ENCODE measurements around the gene FAAP24. TPM values are rescaled to one million over a fixed set of nuclear protein-coding genes. Genes with fewer than 3 reads are reported as not detected.
"Not testable (repeated sequence)": the region's sequence is repeated elsewhere in the genome, so short reads cannot be mapped to it uniquely, and the experiment has no call there.

Gene FAAP24
- total RNA-seq: 2.9 and 3.5 TPM in 2 replicates

DNA sequence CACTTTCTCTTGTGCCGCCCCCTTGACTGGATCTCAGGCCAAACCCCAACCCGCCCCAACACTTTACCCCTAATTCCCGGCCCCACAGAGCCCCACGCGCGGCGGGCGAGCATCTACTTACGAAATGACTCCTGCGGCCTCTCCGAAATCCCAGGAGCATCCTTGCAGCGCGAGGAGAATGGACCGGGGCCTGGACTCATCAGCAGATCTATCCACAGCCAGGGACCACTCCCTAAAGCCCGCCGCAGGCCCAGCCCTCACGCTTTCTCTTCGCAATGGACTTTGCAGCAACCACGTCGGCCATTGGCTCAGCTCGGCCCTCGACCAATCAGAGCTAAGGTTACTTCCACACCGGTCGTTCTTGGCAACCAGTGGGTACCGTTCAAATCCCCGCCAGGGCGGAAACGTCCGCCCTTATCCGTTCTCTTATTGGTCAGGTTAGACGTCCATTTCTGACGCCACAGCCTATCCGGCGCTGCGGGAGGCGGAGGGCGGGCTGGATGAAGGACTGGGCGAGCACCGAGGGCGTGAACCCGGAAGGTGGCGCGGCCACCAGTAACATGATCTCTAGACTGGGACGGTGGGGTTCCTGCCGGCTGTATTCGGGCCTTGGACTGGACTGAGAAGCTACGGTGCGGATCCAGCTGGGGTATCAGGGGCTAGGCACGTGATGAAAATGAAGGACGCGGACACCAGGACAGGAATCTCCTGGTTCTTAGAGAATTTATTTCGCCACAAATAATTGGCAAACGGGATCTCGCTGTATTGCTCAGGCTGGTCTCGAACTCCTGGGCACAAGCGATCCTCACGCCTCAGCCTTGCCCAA is at the start of gene FAAP24, which contains the start of gene CEP89:
Gene FAAP24, plus strand, starts transcription at position 528 of the 826 bp plus-strand sequence. CDS start 955 bp downstream, outside the sequence.
Gene CEP89, minus strand, starts transcription at position 244 of the 826 bp plus-strand sequence. Its CDS starts 84 bp downstream, at position 160.
- peak; percentile 97 for DNase-seq (ENCODE audit: low read depth, low spot score)

DNA sequence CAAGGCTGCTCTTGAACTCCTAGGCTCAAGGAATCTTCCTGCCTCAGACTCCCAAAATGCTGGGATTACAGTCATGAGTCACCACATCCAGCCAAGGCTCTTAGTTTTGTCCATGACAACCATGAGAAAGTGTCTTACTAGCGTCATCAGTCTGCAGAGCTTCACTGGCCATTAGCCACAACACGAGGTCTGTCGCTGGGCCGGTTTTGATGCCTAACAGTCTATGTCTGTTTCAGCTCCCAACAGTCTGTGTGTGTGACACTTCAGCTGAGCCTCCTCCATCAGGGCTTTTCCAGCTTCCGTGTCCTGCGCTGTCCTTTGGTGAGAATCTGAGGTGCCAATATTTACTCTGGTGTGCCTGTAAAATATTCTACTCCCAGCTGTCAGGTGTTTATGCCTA is 47.8 kb upstream of the FAAP24 start:
- no peak for DNase-seq (ENCODE audit: low read depth, low spot score)

DNA sequence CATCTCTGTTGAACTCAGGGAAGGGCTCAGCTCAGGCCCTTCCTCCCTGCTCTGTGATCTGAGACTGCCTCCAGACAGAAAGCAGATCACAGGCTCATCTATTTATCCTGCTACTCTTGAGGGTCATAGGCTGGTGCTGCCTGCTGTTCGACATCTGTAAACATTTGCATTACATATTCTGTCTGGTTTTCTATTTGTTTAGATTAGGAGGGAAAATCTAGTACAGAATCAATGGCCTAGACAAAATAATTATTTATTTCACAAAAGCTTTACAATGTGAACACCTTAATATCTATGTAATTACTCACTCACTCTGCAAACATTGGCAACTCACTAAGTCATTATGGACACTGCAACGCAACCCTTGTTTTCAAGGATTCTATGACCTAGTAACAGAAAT is 43.2 kb upstream of the FAAP24 start:
- no peak for DNase-seq (ENCODE audit: low read depth, low spot score)

DNA sequence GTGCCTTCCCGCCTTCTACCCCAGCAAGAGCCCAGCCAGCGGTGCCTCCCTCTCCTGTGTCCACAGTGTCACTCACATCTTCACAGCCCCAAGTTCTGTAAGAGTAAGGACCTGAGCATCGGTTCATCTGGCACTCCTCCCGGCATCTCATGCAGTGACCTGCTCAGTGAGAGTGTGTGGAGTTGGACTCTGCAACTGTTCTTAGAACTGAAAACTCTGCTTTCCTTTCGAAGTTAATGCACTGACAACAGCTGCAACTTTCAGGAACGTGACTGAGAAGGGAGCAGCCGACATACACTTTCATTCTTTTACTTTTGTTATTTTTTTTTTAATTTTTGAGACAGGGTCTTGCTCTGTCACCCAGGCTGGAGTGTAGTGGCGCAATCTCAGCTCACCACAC is 41.5 kb upstream of the FAAP24 start:
- no peak for DNase-seq (ENCODE audit: low read depth, low spot score)

DNA sequence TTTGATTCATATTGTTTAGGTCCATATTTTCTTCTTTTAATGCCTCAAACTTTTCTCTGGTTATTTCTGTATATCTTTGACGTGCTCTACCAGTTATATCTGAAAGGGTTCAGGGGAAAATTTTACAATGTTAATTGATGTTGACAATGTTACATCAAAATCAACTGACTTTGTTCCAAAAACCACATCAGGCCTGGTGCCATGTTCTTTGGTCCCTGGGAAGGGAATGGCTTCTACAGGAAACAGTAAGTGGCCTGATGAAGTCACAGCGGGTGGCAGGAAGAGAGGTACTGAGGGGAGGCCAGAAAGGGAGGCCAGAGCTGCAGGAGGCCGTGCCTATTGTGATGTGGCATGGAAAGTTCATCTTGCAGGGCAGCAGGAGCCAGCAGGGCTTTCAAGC is 38.5 kb upstream of the FAAP24 start:
- no peak for DNase-seq (ENCODE audit: low read depth, low spot score)

GRCh38 chr19:32935629-32936028 is 36.4 kb upstream of the FAAP24 start:
- DNase-seq (ENCODE audit: low read depth, low spot score): no peak

DNA sequence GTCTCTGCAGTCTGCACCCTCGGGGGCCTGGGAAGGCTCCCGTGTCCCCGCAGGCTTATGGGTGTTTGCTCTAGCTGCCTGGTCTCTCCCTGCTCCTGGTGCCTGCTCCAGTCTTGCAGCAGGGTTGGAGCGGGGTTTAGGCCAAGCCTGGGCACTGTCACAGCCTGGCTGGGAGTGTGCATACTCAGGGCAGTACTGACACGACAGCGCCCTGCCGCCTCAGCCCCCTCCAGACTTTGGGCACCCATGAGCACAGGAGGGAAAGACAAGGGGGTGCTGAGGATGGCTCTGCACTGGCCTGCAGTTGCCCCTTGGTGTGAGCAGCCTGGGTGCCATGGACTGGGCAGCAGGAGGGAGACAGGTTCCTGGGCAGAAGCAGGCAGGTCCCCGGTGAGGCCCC is 36.0 kb upstream of the FAAP24 start:
- DNase-seq (ENCODE audit: low read depth, low spot score): no peak

DNA sequence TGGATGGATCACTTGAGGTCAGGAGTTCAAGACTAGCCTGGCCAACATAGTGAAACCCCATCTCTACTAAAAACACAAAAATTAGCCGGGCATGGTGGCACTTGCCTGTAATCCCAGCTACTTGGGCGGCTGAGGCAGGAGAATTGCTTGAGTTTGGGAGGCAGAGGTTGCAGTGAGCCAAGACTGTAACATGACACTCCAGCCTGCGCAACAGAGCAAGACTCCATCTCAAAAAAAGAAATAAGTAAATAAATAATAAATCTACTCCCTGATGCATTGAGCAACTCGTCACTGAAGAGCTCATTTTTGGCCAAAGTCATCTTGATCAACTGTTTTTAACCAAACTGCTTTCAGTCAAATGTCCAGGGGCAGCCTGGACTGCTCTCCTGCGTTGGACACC is 30.8 kb upstream of the FAAP24 start:
- not testable (repeated sequence) for DNase-seq (ENCODE audit: low read depth, low spot score)

DNA sequence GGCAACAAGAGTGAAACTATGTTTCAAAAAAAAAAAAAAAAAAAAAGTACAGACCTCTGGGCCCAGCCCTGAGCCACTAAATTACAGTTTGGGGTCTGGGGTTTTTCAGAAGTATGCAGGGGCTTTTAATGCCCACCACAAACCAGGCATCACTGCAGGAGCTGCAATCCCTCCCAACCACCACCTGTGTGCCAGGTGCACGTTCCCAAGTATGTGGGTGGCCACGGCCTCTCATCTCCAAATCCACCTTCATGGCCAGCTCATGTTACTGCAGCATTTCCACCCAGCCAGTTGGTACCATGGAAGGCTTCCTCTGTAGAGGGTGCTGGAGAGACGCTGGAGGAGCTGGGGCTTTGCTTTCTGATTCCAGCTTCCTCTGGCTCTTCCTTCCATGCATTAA is 26.8 kb upstream of the FAAP24 start:
- DNase-seq (ENCODE audit: low read depth, low spot score): no peak

DNA sequence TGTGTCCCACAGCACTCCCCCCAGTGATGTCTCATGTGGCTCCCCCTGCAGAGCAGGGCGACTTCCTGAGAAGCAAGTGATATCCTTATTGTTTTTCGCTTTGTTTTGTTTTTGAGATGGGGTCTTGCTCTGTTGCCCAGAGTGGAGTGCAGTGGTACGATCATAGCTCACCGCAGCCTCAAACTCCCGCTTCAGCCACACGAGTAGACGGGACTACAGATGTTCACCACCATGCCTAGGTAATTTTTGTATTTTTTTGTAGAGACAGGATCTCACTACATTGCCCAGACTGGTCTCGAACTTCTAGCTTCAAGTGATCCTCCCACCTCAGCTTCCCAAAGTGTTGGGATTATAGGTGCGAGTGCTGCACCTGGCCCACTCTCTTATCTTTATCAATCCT is 5.3 kb upstream of the FAAP24 start:
- DNase-seq (ENCODE audit: low read depth, low spot score): no peak

GRCh38 chr19:32969549-32969948 is 2.5 kb upstream of the FAAP24 start:
- no peak for DNase-seq (ENCODE audit: low read depth, low spot score)

- no peak for DNase-seq (ENCODE audit: low read depth, low spot score)
These were observed 938 bp upstream of the FAAP24 start for GRCh38 chr19:32971012-32971595.

GRCh38 chr19:32976223-32976805 is 4.3 kb downstream of the FAAP24 start:
- DNase-seq (ENCODE audit: low read depth, low spot score): peak; percentile 27

DNA sequence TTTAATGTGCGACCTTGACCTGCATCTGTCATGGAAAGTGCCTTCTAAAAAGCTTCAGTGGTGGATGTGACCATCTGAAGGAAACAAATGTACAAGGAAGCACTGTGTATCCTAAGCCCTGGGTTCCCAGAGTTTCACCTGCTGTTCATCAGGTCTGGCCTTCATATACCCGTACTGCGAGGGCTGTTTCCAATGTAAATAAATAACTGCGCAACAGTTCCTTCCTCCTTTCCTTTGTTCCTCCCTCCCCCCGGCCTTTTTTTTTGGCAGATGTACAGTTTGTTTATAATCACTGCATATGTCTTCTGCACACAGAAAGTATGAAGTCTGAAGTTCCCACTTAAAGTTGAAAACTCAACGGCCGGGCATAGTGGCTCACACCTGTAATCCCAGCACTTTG is 5.2 kb downstream of the FAAP24 start:
- peak; percentile 17 for DNase-seq (ENCODE audit: low read depth, low spot score)

DNA sequence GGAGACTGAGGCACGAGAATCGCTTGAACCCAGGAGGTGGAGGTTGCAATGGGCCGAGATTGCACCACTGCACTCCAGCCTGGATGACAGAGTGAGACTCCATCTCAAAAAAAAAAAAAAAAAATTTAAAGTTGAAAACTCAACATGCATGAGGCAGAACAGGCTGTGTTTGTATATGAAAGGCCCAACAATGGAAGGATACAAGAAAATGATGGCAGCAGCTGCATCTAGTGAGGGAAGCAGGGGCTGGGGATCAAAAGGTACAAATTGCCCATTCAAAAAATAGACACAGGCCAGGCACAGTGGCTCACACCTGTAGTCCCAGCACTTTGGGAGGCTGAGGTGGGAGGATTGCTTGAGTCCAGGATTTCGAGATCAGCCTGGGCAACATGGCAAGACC is 5.8 kb downstream of the FAAP24 start:
- not testable (repeated sequence) for DNase-seq (ENCODE audit: low read depth, low spot score)

GRCh38 chr19:32979807-32980206 is 7.8 kb downstream of the FAAP24 start:
- not testable (repeated sequence) for DNase-seq (ENCODE audit: low read depth, low spot score)

DNA sequence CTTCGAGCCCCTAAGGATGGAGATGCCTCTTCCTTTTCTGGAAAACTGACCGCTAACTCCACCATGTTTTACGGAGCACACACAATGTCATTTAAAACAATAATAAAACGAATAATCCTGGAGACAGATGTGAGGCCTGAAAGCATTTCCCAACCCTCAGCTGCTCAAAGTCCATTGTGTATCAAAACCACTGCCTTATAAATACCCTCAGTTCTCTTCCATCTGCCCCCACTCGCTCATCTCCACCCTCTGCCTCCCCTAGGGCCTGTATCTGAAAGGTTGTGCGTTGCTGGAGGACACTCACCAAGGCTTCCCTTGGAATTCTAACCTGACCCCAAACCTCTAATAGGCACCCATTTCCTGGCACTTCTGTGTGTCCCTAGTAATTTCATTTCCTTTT is 10.4 kb downstream of the FAAP24 start:
- DNase-seq (ENCODE audit: low read depth, low spot score): not testable (repeated sequence)

- DNase-seq (ENCODE audit: low read depth, low spot score): not testable (repeated sequence)
These were observed 16.2 kb downstream of the FAAP24 start for GRCh38 chr19:32988254-32988653.

DNA sequence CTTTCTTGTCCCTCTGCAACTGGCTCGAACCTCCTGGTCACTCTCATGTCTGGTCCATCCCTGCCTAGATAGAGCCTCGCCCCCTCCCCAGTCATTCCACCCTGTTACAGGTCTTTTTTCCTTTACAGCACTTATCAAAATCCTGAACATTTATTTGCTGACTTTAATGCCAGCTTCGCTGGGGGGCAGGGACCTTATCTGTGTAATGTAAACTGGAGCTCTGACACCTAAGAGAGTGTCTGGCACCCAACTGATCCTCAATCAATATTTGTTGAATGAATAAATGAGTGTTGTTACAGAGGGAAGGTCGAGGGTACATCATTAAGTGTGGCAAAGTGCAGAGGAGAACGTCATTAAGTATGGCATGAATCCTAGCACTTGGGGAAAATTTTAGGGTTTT is 16.7 kb downstream of the FAAP24 start:
- DNase-seq (ENCODE audit: low read depth, low spot score): no peak

DNA sequence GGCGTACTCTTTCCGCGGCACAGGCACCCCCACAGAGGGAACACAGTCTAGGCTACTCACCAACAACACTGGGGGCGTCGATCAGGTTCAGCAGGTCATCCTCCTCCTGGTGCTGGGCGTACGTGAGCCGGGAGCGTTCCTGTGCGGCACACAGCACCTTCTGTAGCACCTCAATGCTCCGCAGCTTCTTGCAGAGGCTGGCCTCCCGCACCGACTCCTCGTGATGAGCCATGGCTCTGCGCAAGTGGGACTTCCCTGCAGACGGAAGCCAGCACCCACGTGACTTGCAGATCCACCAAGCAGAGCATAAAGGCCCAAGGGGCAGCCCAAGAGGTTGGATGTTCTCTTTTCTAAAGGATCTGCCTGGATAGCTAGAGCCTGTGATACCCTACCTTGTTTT is 23.9 kb downstream of the FAAP24 start:
- not testable (repeated sequence) for DNase-seq (ENCODE audit: low read depth, low spot score)

- not testable (repeated sequence) for DNase-seq (ENCODE audit: low read depth, low spot score)
These were observed 25.0 kb downstream of the FAAP24 start for GRCh38 chr19:32997061-32997464.

DNA sequence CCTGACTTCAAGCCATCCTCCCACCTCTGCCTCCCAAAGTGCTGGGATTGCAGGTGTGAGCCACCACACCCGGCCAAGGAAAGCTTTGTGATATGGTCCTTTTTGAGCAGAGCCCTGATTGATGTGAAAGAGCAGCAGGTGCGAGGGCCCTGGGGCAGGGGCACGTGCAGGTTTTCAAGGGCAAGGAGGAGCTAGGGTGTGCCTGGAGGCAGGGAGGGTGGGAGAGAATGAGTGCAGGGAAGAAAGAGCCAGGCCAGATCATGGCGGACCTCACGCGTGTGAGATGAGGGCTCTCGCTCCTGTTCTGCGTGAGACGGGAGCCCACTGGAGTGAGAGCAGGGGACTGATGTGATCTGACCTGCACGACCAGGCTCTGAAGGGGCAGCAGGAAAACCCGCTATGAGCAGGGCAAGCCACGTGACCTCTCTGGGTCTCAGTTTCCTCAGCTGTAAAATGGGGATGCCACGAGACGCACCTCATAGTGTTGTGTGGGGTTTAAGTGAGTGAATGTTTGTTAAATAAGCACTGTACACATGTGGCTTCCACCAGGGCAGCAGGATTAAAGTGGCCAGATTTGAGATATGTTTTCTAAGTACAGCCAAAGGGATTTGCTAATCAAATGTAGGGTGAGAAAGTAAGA is 25.8 kb downstream of the FAAP24 start:
- DNase-seq (ENCODE audit: low read depth, low spot score): no peak
